A549 (cell line): Measurements from ENCODE around the gene MARF1. TPM values are rescaled to one million over a fixed set of nuclear protein-coding genes. Genes with fewer than 3 reads are reported as not detected.

ENCODE experiments used
- ATAC-seq, 2 experiments: fragments of 200-7000 bp in 1 of 2; fragments of >200 bp in 1 of 2; cut with Nextera tagmentation in 1 of 2; cut with Tn5 transposase in 1 of 2; 3 replicates each; pipeline versions ENCODE4 v1.8.0 to v1.9.1; 2018 to 2020; ENCODE audit warnings: mild to moderate bottlenecking in 1 of 2, moderate library complexity in 1 of 2
- CTCF ChIA-PET: fragments of 300-600 bp; sonication (Branson Sonifier 250); formaldehyde crosslinking; extraction: SDS; loops from one replicate; lab custom pipeline; 2021; ENCODE audit warnings: antibody characterized with exemption, inconsistent platforms; lab: Yijun Ruan, JAX
- POLR2A ChIA-PET: fragments of 350-600 bp; formaldehyde crosslinking; extraction: SDS; loops from one replicate; lab custom pipeline; 2021; ENCODE audit warnings: antibody characterized with exemption, inconsistent platforms; lab: Yijun Ruan, JAX
- DNase-seq, 2 experiments: peaks; one replicate each; pipeline versions ENCODE4 v3.0.0 to v3.0.0-alpha.2; 2011 to 2016; ENCODE audit warnings: low read depth in 1 of 2, low spot score in 1 of 2
- FAIRE-seq: peaks from 2 replicates; lab custom pipeline; 2011; peaks lifted over from hg19 to GRCh38; lab: Jason Lieb, UNC
- H3K27ac ChIP-seq, 2 experiments: fragments of >200 bp; sonication (Bioruptor Twin); formaldehyde crosslinking; 3 replicates each; pipeline ENCODE4 v1.5.1; 2016 to 2017
- H3K4me1 ChIP-seq: fragments of >200 bp; sonication (Bioruptor Twin); formaldehyde crosslinking; 3 replicates; pipeline ENCODE4 v1.6.1; 2016
- H3K4me2 ChIP-seq: fragments of >200 bp; sonication (Bioruptor Twin); formaldehyde crosslinking; 3 replicates; pipeline ENCODE4 v1.6.1; 2016
- H3K4me3 ChIP-seq: fragments of >200 bp; sonication (Bioruptor Twin); formaldehyde crosslinking; 3 replicates; pipeline ENCODE4 v1.5.1; 2016
- H3K9me3 ChIP-seq: fragments of >200 bp; sonication (Bioruptor Twin); formaldehyde crosslinking; 3 replicates; pipeline ENCODE4 v1.6.1; 2016
- ATOH8 ChIP-seq: fragments of 250-450 bp; sonication (Bioruptor Pico); IDR thresholded peaks from 2 replicates; pipeline ENCODE4 v1.5.0; 2020; ENCODE audit warnings: low read depth, mild to moderate bottlenecking, moderate library complexity
- BCL3 ChIP-seq: fragments of >200 bp; sonication (Bioruptor Twin); formaldehyde crosslinking; IDR thresholded peaks from 3 replicates; pipeline ENCODE4 v1.6.1; 2016
- BHLHE40 ChIP-seq: IDR thresholded peaks from 2 replicates; pipeline ENCODE4 v1.6.1; 2012; ENCODE audit warnings: low read depth, low read length, inconsistent platforms
- CBX8 ChIP-seq: fragments of 200-600 bp; sonication (generic); IDR thresholded peaks from 2 replicates; pipeline ENCODE4 v1.6.1; 2016
- CEBPB ChIP-seq, 2 experiments: fragments of >200 bp in 1 of 2; sonication (Bioruptor Twin) in 1 of 2; formaldehyde crosslinking in 1 of 2; IDR thresholded peaks; 2 replicates each; pipeline ENCODE4 v1.6.1; 2012 to 2016
- CHD2 ChIP-seq: fragments of 150-350 bp; IDR thresholded peaks from 2 replicates; pipeline ENCODE4 v1.6.1; 2014; ENCODE audit warnings: low read length; ENCODE audit not compliant: partially characterized antibody
- EHF ChIP-seq: fragments of 250-450 bp; sonication (Bioruptor Pico); IDR thresholded peaks from 2 replicates; pipeline ENCODE4 v1.5.0; 2020; ENCODE audit warnings: mild to moderate bottlenecking
- EHMT2 ChIP-seq: fragments of 200-600 bp; sonication (generic); IDR thresholded peaks from 2 replicates; pipeline ENCODE4 v1.6.1; 2016; ENCODE audit warnings: antibody characterized with exemption, low read depth, mild to moderate bottlenecking, moderate library complexity
- ELK1 ChIP-seq: fragments of 150-350 bp; IDR thresholded peaks from 2 replicates; pipeline ENCODE4 v1.6.1; 2014; ENCODE audit warnings: low read depth, mild to moderate bottlenecking, low read length
- FOSB ChIP-seq: fragments of 250-450 bp; sonication (Bioruptor Pico); IDR thresholded peaks from 2 replicates; pipeline ENCODE4 v1.5.0; 2020; ENCODE audit warnings: mild to moderate bottlenecking, moderate library complexity
- FOXS1 ChIP-seq: fragments of 250-450 bp; sonication (Bioruptor Pico); IDR thresholded peaks from 2 replicates; pipeline ENCODE4 v1.5.0; 2020; ENCODE audit warnings: mild to moderate bottlenecking, moderate library complexity
- GATA3 ChIP-seq: IDR thresholded peaks from 2 replicates; pipeline ENCODE4 v1.6.1; 2012; ENCODE audit warnings: borderline replicate concordance
- HES2 ChIP-seq: fragments of >200 bp; sonication (Bioruptor Twin); formaldehyde crosslinking; IDR thresholded peaks from 2 replicates; pipeline ENCODE4 v1.6.1; 2016
- HMGXB4 ChIP-seq: fragments of 250-450 bp; sonication (Bioruptor Pico); IDR thresholded peaks from 2 replicates; pipeline ENCODE4 v1.5.0; 2021; ENCODE audit warnings: mild to moderate bottlenecking, moderate library complexity, borderline replicate concordance
- HOXA7 ChIP-seq: fragments of 250-450 bp; sonication (Bioruptor Pico); IDR thresholded peaks from 2 replicates; pipeline ENCODE4 v1.5.0; 2020; ENCODE audit warnings: mild to moderate bottlenecking, moderate library complexity
- HOXB13 ChIP-seq: fragments of 250-450 bp; sonication (Bioruptor Pico); IDR thresholded peaks from 2 replicates; pipeline ENCODE4 v1.5.0; 2020; ENCODE audit warnings: low read depth, mild to moderate bottlenecking, moderate library complexity
- KDM1A ChIP-seq: fragments of 200-600 bp; sonication (generic); IDR thresholded peaks from 2 replicates; pipeline ENCODE4 v1.6.1; 2016; ENCODE audit warnings: low read depth, mild to moderate bottlenecking
- MAFK ChIP-seq: fragments of 450-650 bp; IDR thresholded peaks from 2 replicates; pipeline ENCODE4 v1.6.1; 2014; ENCODE audit not compliant: partially characterized antibody
- MAX ChIP-seq: IDR thresholded peaks from 2 replicates; pipeline ENCODE4 v1.6.1; 2012
- MAZ ChIP-seq: fragments of 150-350 bp; IDR thresholded peaks from 2 replicates; pipeline ENCODE4 v1.6.1; 2014; ENCODE audit warnings: antibody characterized with exemption, low read depth, low read length, borderline replicate concordance
- NFE2L2 ChIP-seq: fragments of 150-350 bp; conservative IDR thresholded peaks from 2 replicates; pipeline ENCODE4 v1.6.1; 2014; ENCODE audit warnings: low read length
- POLR2A ChIP-seq: IDR thresholded peaks from 2 replicates; pipeline ENCODE4 v1.6.1; 2012; ENCODE audit warnings: mild to moderate bottlenecking, low read length
- POLR2AphosphoS2 ChIP-seq: conservative IDR thresholded peaks from 2 replicates; pipeline ENCODE4 v1.6.1; 2012; ENCODE audit warnings: low read length, improper control_type of control experiment, inconsistent platforms
- RAD21 ChIP-seq, 2 experiments: fragments of >200 bp in 1 of 2; sonication (Bioruptor Twin) in 1 of 2; formaldehyde crosslinking in 1 of 2; IDR thresholded peaks in 1 of 2; conservative IDR thresholded peaks in 1 of 2; 2 replicates in 1 of 2; 3 replicates in 1 of 2; pipeline ENCODE4 v1.6.1; 2012 to 2018; ENCODE audit warnings: inconsistent platforms in 1 of 2
- RFX5 ChIP-seq: fragments of 450-650 bp; IDR thresholded peaks from 2 replicates; pipeline ENCODE4 v1.7.1; 2014; ENCODE audit warnings: antibody characterized with exemption, mild to moderate bottlenecking, moderate library complexity
- RNF2 ChIP-seq: fragments of 200-600 bp; sonication (generic); IDR thresholded peaks from 2 replicates; pipeline ENCODE4 v1.6.1; 2016; ENCODE audit warnings: low read depth, mild to moderate bottlenecking, antibody characterized with exemption, moderate library complexity, borderline replicate concordance
- TP53 ChIP-seq: fragments of 250-450 bp; sonication (Bioruptor Pico); IDR thresholded peaks from 2 replicates; pipeline ENCODE4 v1.5.0; 2021; ENCODE audit warnings: mild to moderate bottlenecking, moderate library complexity
- ZNF302 ChIP-seq: fragments of 250-450 bp; sonication (Bioruptor Pico); IDR thresholded peaks from 2 replicates; pipeline ENCODE4 v1.9.0; 2021; ENCODE audit warnings: inconsistent platforms, mild to moderate bottlenecking, moderate library complexity
- ZSCAN20 ChIP-seq: fragments of 250-450 bp; sonication (Bioruptor Pico); IDR thresholded peaks from 2 replicates; pipeline ENCODE4 v1.8.0; 2022; ENCODE audit warnings: mild to moderate bottlenecking, moderate library complexity
- WGBS: methylation state at CpG from one replicate; pipeline ENCODE4 v1.1.6; 2017; ENCODE audit errors: missing lambda C conversion rate; 5-methylcytosine and 5-hydroxymethylcytosine counted together
- polyA plus RNA-seq, 4 experiments: library from polyadenylated mRNA; depleted of rRNA in 3 of 4; stranded (reverse); fragments of >200 nt; fragmentation: RNase III in 1 of 4; extraction: RNeasy Plus Mini Kit Qiagen cat#74134 plus additional on column Dnase treatment in 1 of 4; gene quantifications; 2 replicates in 3 of 4; 3 replicates in 1 of 4; pipeline ENCODE4 v1.2.3, GENCODE V29; 2011 to 2017

The MARF1 gene
- polyA plus RNA-seq, 2 of the 4 experiments (the other 2 are of a cell fraction): 11.6 to 28.2 TPM

GRCh38 chr16:15559176-15559575 lies 83.8 kb downstream of the MARF1 start:
- ChIA-PET POLR2A (no interaction called here), CTCF (interaction anchor here (0.9 to 4.3 kb wide), 7 partner anchors 9 to 133 kb away, joined by 3 to 31 read pairs (median 4); no protein-coding TSS in a partner anchor)
- no peak overlapping the region for H3K27ac ChIP-seq
- ATAC-seq: no peak
- WGBS: 94% methylated on average over 4 of the region's 4 CpGs
- H3K4me2 ChIP-seq: no peak overlapping the region
- no peak for FAIRE-seq
- TF ChIP-seq NFE2L2 (no peak), ZSCAN20 (CRISPR knock-in tag) (no peak), MAFK (no peak), RFX5 (no peak), ZNF302 (CRISPR knock-in tag) (no peak), FOSB (CRISPR knock-in tag) (no peak), RAD21 (conservative IDR thresholded peaks at IDR 0.05 in 1 of 2, IDR thresholded peaks at IDR 0.05 in 1 of 2) (no peak), POLR2AphosphoS2 (no peak), CBX8 (no peak), HMGXB4 (CRISPR knock-in tag) (no peak)
- 0 out of 3 replicates have a peak, but pooled peaks cover 7% of the 10 kb centered on the region for H3K4me1 ChIP-seq
- no peak for DNase-seq
- H3K9me3 ChIP-seq: no peaks in the 10 kb centered on the region
- no peak overlapping the region for H3K4me3 ChIP-seq

- no peak overlapping the region for H3K4me3 ChIP-seq
- TF ChIP-seq GATA3 (no peak), BHLHE40 (no peak), EHF (no peak), TP53 (CRISPR knock-in tag) (no peak), RNF2 (no peak), KDM1A (no peak), CBX8 (no peak), FOXS1 (CRISPR knock-in tag) (no peak), HOXA7 (no peak), ATOH8 (CRISPR knock-in tag) (no peak), CHD2 (no peak), POLR2AphosphoS2 (no peak)
- WGBS: 93% methylated on average over 6 of the region's 6 CpGs
- DNase-seq (no peak), FAIRE-seq (no peak), ATAC-seq (no peak)
- H3K4me2 ChIP-seq: no peak overlapping the region
- H3K4me1 ChIP-seq: 0 out of 3 replicates have a peak, but pooled peaks cover 5% of the 10 kb centered on the region
- ChIA-PET CTCF (no interaction called here), POLR2A (no interaction called here)
- H3K27ac ChIP-seq: no peak overlapping the region
- H3K9me3 ChIP-seq: no peaks in the 10 kb centered on the region
Measured at GRCh38 chr16:15557258-15557657, 85.7 kb downstream of the MARF1 start.

- Histone ChIP-seq H3K9me3 (no peaks in the 10 kb centered on the region), H3K27ac (no peak overlapping the region), H3K4me2 (no peak overlapping the region), H3K4me1 (peaks cover 8% of the 10 kb centered on the region), H3K4me3 (no peak overlapping the region)
- ATAC-seq (no peak), FAIRE-seq (no peak), DNase-seq (no peak)
- CTCF ChIA-PET: no interaction called here
- POLR2A ChIA-PET: no interaction called here
- 93% methylated on average over 5 of the region's 5 CpGs for WGBS
- TF ChIP-seq CEBPB (IDR thresholded peaks at IDR 0.05): no peak
- TF ChIP-seq MAZ: no peak
- TF ChIP-seq RAD21 (conservative IDR thresholded peaks at IDR 0.05 in 1 of 2, IDR thresholded peaks at IDR 0.05 in 1 of 2): no peak
- TF ChIP-seq TP53 (CRISPR knock-in tag): no peak
- no peak for TF ChIP-seq POLR2A
- no peak for TF ChIP-seq EHMT2
- no peak for TF ChIP-seq FOSB (CRISPR knock-in tag)
- no peak for TF ChIP-seq BCL3
- TF ChIP-seq MAX: no peak
- TF ChIP-seq ELK1: no peak
- no peak for TF ChIP-seq HOXB13 (CRISPR knock-in tag)
- TF ChIP-seq HES2: no peak
Measured at GRCh38 chr16:15556130-15556529, 86.8 kb downstream of the MARF1 start.
